Right renal cortex interstitium (tissue), 3 donors: ENCODE measurements around the gene SLC44A4. TPM values are rescaled to one million over a fixed set of nuclear protein-coding genes. Genes with fewer than 3 reads are reported as not detected.
"Not testable (repeated sequence)": the region's sequence is repeated elsewhere in the genome, so short reads cannot be mapped to it uniquely, and the experiment has no call there.

Experiments
- DNase-seq, 3 donors: peaks; one replicate each; pipeline ENCODE4 v3.0.0-alpha.2; 2013; ENCODE audit warnings: low read depth in 3 of 3, low spot score in 2 of 3
- polyA plus RNA-seq, 3 donors: library from polyadenylated mRNA; unstranded; fragments of 120-200 nt; gene quantifications; one replicate each; pipeline ENCODE4 v1.2.1, GENCODE V29; 2013; ENCODE audit not compliant: insufficient read length in 3 of 3

The SLC44A4 gene
- 10 to 100 TPM; 34.7 to 45.8 (median 43.8) TPM for polyA plus RNA-seq

DNA sequence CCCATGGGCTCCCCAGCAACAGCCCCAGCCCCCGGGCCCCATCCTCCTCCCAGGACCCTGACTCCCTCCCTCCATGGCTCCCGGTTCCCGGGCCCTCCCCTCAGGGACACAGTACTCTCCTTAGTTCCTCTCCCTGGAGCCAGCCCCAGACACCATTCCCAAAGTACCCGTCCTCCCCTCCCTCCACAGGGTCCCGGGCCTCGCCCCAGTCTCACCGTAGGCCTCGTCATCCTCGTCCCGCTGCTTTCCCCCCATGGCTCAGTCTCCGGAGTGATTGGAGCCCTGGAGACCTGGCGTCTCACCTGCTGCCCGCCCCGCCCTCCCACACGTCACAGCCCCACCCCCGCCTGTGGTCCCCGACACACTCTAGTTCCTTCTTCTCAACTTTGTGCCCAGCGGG is at the start of gene SLC44A4:
TSS of gene SLC44A4 (minus strand) at position 272 of the 400 bp plus-strand sequence. CDS start at position 255, 17 bp downstream.
- DNase-seq, result no peak

DNA sequence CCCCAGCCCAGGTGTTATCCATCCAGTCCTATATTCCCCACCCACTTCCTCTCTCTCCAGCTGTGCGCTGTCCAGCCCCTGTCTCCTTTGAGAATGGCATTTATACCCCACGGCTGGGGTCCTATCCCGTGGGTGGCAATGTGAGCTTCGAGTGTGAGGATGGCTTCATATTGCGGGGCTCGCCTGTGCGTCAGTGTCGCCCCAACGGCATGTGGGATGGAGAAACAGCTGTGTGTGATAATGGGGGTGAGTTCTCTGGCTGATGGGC is 49.8 kb upstream of the SLC44A4 start:
- no peak for DNase-seq

DNA sequence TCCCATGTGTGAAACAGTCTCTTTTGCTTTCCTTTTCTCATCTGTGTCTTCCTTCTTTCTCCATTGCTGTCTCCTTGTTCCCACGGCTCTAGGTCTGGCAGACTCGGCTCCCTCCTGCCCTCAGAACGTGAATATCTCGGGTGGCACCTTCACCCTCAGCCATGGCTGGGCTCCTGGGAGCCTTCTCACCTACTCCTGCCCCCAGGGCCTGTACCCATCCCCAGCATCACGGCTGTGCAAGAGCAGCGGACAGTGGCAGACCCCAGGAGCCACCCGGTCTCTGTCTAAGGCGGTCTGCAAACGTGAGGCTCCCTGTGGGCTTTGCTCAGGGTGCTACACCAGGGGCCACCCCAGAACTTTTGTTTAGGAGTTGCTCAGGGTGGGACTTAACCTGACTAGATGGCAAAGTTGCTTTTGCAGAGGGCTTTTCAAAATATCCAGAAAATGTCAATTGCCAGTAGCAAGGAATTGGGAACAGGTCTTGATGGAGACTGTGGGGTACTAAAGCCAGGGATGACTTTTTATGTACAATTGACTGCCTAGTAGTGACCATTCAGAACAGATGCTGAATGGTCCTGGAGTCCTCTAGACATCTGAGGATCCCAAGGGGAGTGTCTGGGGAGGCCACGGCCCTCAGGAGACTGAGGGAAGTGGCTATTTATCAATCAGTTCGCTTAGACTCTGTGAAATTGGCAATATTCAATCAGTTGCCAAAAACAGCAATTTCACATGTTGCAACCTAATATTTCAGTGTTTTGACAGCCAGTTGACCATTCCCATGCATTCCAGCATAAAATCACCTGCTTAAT is 49.3 kb upstream of the SLC44A4 start:
- DNase-seq, result no peak

- DNase-seq, result no peak
Observed at GRCh38 chr6:31927242-31927862, 48.6 kb upstream of the SLC44A4 start, which contains the start of gene C2. Gene C2, plus strand, starts transcription at chr6:31927717. Its CDS starts 36 bp downstream, at chr6:31927753.

DNA sequence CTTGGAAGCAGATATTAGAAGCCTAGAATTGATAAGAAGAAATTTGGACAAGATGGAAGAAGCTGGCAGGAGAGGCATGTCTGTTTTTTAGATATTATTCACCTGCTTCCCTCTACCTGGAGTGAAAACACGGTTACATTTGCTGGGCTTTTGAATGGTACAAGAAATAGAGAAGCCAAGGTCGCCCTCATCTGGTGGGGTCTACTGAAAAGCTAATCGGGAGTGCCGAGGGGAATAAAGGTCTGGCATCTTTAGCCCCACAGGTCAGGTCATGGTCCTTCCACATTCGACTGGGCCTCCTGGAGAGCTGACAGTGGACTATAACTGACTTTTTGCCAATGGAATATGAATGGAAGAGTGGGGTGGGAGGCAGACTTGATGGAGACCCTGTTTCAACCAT is 44.1 kb upstream of the SLC44A4 start:
- DNase-seq, result no peak

GRCh38 chr6:31920811-31921210 is 42.0 kb upstream of the SLC44A4 start:
- DNase-seq, result no peak

DNA sequence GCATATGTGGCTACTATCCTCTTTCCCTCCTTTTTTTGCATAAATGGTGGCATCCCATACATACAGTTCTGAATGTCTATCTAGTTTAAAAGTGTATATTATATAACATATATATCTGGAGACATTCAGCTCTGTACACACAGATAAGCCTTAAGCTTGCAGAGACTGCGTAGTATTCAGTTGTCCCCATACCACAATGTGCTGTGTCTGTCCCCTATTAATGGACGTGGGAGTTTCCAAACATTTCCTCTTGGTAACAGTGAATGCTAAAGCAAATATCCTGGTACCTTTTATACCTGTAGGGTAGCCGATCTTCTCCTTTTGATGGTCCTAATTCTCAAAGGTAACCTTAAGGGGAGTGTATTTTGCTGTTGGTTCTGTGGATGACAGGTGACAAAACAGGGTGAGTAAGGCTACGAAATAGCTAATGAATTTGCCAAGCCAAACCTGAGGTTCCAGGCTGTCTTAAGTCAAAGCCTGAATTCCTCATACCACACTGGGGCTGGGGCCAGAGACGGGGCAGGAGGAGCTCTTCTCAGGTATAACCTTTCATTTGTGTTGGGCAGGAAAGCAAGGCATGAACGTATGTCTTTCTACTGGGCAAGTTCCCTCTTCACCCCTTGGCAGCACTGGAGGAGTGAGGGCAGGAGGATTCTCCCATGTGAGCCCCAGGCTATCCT is 41.0 kb upstream of the SLC44A4 start:
- DNase-seq, result no peak

DNA sequence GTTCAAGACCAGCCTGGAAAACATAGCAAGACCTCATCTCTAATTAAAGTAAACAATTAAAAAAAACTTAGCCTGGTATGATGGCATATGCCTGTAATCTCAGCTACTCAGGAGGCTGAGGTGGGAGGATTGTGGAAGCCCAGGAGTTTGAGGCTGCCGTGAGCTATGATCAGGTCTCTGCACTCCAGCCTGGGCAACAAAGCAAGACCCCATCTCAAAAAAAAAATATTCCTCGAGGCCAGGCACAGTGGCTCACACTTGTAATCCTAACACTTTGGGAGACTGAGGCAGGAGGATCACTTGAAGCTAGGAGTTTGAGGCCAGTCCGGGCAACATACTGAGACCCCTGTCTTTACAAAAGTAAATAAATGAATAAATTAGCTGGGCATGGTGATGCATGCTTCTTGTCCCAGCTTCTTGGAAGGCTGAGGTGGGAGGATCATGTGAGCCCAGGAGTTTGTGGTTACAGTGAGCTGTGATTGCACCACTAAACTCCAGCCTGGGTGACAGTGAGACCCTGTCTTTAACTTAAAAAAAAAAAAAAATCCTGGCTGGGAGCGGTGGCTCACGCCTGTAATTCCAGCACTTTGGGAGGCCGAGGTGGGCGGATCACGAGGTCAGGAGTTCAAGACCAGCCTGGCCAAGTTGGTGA is 39.4 kb upstream of the SLC44A4 start:
- DNase-seq, result no peak

DNA sequence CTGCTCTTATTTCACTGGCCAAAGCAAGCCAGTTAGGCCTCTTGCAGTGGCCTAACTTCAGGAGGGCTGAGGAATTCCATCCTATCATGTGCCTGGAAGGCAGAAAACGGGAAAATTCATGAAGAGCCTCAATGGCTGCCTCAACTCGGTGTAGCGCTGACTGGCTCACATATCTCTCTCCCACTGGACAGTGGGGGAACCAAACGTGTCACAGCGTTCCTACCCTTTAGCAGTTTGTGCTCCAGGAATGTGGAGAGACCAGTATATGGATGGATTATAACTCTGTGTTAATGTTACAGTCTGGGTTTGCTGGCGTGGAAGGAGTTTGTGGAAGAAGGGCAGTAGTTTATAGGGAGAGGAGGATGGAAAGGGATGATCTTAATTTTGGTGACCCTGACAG is 37.0 kb upstream of the SLC44A4 start:
- no peak for DNase-seq

- DNase-seq, result no peak
Observed at GRCh38 chr6:31915351-31915750, 36.6 kb upstream of the SLC44A4 start.

DNA sequence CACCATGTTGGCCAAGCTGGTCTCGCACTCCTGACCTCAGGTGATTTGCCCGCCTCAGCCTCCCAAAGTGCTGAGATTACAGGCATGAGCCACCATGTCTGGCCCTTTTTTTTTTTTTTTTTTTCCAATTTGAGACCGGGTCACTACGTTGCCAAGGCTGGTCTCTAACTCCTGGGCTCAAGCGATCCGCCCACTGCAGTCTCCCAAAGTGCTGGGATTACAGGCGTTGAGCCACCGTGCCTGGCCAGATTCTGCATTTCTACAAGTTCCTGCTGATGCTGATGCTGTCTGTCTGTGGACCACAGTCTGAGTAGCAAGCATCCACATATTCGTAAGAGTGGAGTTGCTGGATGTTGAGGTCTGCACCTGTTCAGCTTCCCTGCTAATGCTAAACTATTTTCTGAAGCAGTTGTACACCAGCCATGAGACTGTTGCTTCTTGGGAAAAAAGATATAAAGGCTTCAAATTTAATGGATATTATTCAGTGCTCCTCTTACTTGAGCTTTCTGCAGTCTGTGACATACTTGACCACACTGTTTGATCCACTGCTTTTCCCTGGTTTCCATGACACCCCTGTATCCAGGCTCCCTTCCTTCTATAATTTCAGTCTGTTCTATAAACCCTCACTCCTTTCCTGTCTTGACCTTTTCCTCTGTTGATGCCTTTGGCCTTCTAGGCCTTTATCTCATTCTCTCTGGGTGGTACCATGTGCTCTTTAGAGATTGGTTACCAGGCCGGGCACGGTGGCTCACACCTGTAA is 33.2 kb upstream of the SLC44A4 start:
- DNase-seq, result no peak

GRCh38 chr6:31909298-31909697 is 30.5 kb upstream of the SLC44A4 start:
- DNase-seq, result not testable (repeated sequence)

DNA sequence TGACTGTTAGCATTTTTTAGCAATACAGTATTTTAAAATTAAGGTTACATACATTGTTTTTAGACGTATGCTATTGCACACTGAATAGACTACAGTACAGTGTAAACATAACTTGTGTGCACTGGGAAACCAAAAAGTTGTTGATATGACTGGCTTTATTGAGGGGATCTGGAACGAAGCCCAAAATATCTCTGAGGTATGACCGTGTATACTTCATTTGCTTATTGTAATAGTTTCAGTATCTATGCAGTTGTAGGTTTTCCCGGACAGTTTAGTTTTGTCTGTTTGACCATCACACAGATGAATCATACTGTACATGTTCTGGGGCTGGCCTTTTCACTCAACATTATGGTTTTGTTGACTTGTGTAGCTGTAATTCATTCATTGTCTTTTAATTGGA is 30.0 kb upstream of the SLC44A4 start:
- DNase-seq, result no peak

DNA sequence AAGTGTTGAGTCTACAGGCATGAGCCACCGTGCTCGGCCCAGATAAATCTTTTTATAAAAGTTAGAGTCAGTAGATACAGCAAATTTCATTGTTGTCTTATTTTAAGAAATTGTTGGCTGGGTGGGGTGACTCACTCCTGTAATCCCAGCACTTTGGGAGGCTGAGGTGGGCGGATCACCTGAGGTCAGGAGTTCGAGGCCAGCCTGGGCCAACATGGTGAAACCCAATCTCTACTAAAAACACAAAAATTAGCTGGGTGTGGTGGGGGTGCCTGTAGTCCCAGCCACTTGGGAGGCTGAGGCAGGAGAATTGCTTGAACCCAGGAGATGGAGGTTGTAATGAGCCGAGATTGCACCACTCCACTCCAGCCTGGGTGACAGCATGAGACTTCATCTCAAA is 29.5 kb upstream of the SLC44A4 start:
- DNase-seq, result not testable (repeated sequence)

- DNase-seq, result no peak
Observed at GRCh38 chr6:31907158-31907813, 28.5 kb upstream of the SLC44A4 start.

DNA sequence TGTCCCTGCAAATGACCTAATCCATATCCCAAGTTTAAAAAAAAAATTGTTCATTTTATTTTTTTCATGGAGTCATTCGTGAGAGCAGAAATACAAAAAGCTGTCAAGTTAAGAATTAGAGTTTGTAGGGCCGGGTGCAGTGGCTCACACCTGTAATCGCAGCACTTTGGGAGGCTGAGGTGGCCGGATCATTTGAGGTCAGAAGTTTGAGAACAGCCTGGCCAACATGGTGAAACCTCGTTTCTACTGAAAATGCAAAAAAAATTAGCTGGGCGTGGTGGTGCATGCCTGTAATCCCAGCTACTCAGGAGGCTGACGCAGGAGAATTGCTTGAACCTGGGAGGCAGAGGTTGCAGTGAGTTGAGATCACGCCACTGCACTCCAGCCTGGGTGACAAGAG is 27.9 kb upstream of the SLC44A4 start:
- not testable (repeated sequence) for DNase-seq

DNA sequence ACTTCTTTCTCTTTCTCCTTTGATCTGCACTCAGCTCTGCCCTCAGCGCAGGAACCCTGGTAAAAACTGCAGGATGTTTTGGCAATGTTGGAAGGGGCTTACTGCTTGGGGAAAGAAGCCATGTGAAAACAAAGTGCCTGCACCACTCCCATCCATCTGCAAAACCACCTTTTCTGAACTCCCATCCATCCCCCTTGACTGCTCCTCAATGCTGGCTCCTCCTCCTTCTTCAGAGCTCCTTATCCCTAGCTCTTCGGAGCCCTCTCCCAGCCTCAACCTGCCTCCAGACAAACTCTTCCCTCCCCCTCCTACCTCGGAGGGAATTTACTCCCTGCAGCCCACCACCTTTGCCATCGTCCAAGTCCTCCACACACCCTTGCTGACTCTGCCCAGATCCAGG is 27.3 kb upstream of the SLC44A4 start:
- no peak for DNase-seq

DNA sequence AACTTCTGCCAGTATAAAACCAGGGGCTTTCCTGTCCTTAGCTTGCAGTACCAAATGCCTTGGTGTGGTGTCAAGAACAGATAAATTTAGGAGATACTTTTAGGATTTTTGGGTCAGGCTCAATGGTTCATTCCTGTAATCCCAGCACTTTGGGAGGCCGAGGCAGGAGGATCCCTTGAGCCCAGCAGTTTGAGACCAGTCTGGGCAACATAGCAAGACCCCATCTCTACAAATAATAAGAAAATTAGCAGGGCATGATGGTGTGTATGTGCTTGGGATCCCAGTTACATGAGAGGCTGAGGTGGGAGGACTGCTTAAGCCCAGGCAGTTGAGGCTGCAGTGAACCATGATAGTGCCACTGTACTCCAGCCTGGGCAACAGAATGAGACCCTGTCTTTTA is 26.2 kb upstream of the SLC44A4 start:
- no peak for DNase-seq

- DNase-seq, result no peak
Observed at GRCh38 chr6:31903957-31904356, 25.2 kb upstream of the SLC44A4 start.
